SU-DHL-6 (cell line): ENCODE data around the gene PRPF18.

Experiments used
- H2AFZ ChIP-seq: fragments of 200-600 bp; sonication (generic); 2 replicates; pipeline ENCODE4 v1.6.1; 2014; ENCODE audit warnings: low read depth, mild to moderate bottlenecking, moderate library complexity, mixed read lengths, antibody characterized with exemption, low read length; ENCODE audit not compliant: severe bottlenecking
- H3F3A ChIP-seq: fragments of 200-600 bp; shearing (Covaris generic); 2 replicates; pipeline ENCODE4 v1.6.0; 2016; ENCODE audit warnings: antibody characterized with exemption, mild to moderate bottlenecking; ENCODE audit not compliant: insufficient read depth
- H3K27ac ChIP-seq: fragments of 200-600 bp; sonication (generic); 2 replicates; pipeline ENCODE4 v1.5.1; 2016; ENCODE audit warnings: low read depth, mild to moderate bottlenecking, low read length, moderate library complexity, mixed read lengths
- H3K27me3 ChIP-seq: fragments of 200-600 bp; sonication (generic), shearing (Covaris generic); 2 replicates; pipeline ENCODE4 v1.6.0; 2014; ENCODE audit warnings: mild to moderate bottlenecking, low read length
- H3K36me3 ChIP-seq: fragments of 200-600 bp; sonication (generic); 2 replicates; pipeline ENCODE4 v1.6.1; 2014; ENCODE audit warnings: mild to moderate bottlenecking, low read length, mixed read lengths
- H3K4me2 ChIP-seq: fragments of 300-600, 200-600 bp; shearing (Covaris generic), sonication (generic); 2 replicates; pipeline ENCODE4 v1.6.0; 2014; ENCODE audit warnings: low read length, low read depth, mild to moderate bottlenecking; ENCODE audit not compliant: poor library complexity, severe bottlenecking
- H3K4me3 ChIP-seq: fragments of 200-600 bp; sonication (generic); 2 replicates; pipeline ENCODE4 v1.5.1; 2014; ENCODE audit warnings: antibody characterized with exemption, low read length, mild to moderate bottlenecking, mixed read lengths; ENCODE audit not compliant: insufficient read depth, poor library complexity, severe bottlenecking
- H3K79me2 ChIP-seq: fragments of 200-600 bp; sonication (generic); 2 replicates; pipeline ENCODE4 v1.6.1; 2014; ENCODE audit warnings: mild to moderate bottlenecking, low read length, moderate library complexity; ENCODE audit not compliant: insufficient read depth
- H3K9ac ChIP-seq: fragments of 200-600 bp; sonication (generic); 2 replicates; pipeline ENCODE4 v1.7.0; 2014; ENCODE audit warnings: mild to moderate bottlenecking, low read length
- H3K9me2 ChIP-seq: fragments of 200-600 bp; sonication (generic); replicated peaks from 2 replicates; pipeline ENCODE4 v1.6.1; 2014; ENCODE audit warnings: low read length; ENCODE audit not compliant: insufficient read depth
- H3K9me3 ChIP-seq: fragments of 200-600 bp; sonication (generic); 2 replicates; pipeline ENCODE4 v1.6.1; 2014; ENCODE audit warnings: low read length, mixed read lengths; ENCODE audit not compliant: insufficient read depth
- H4K20me1 ChIP-seq: fragments of 200-600 bp; sonication (generic); 2 replicates; pipeline ENCODE4 v1.6.1; 2014; ENCODE audit warnings: low read depth, mild to moderate bottlenecking, antibody characterized with exemption, low read length, moderate library complexity, mixed read lengths
- CTCF ChIP-seq: fragments of 200-600 bp; sonication (generic); IDR thresholded peaks from one replicate; pipeline ENCODE4 v1.5.1; 2017; ENCODE audit warnings: antibody characterized with exemption, mild to moderate bottlenecking, low read length, moderate library complexity; ENCODE audit not compliant: insufficient read depth, poor library complexity, severe bottlenecking
- EZH2phosphoT487 ChIP-seq: fragments of 200-600 bp; sonication (generic), shearing (Covaris generic); conservative IDR thresholded peaks from 2 replicates; pipeline ENCODE4 v1.6.1; 2018; ENCODE audit warnings: mild to moderate bottlenecking, antibody characterized with exemption, low read length, moderate library complexity, mixed read lengths

PRPF18 gene

DNA sequence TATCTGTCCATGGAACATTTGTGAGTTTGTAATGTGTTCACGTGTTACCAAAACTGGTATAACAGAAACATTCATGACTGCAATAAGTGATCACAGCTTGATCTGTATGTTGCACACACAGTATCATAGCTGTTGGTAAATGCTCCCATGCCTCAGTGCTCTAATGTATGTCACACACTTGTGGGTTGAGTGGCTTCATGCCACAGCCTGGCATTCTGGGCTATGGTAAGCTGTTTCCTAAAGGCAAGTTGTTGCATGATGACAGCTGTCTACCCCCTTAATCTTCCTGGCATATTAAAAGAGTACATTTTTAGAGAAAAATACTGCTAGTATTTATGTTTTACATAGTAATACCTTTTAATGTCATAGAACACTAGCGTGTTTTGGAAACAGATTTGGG is 35.2 kb downstream of the PRPF18 start:
- Histone ChIP-seq H3K27me3 (no peaks in the 10 kb centered on the region), H3K79me2 (no peaks in the 10 kb centered on the region), H3F3A (no peaks in the 10 kb centered on the region), H2AFZ (no peak overlapping the region), H3K4me2 (no peak overlapping the region), H3K9me3 (no peaks in the 10 kb centered on the region), H3K36me3 (peaks cover 3% of the 10 kb centered on the region; the same call in 1 of the 2 replicates), H3K27ac (no peak overlapping the region), H3K9ac (no peak overlapping the region), H3K9me2 (no peaks in the 10 kb centered on the region), H3K4me3 (no peak overlapping the region), H4K20me1 (no peaks in the 10 kb centered on the region)
- TF ChIP-seq EZH2phosphoT487, result no peak
- TF ChIP-seq CTCF, result no peak

DNA sequence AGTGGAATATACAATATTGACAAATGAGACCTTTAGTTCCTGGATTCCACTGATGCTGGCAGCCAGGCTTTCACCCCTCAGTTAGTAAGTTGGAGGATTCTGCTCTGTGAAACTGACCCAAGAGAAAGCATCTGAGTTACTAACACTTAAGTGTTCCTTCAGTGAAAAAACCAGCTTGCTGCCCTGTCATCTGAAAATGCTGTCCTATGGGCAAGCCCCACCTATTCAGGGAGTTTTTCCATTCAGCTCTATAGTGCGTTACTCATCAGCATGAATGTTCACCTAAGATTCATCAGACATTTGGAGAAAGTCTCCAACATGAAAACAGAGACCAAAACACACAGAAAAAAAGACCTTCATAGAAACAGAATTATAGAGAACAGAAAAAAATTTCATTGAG is 37.9 kb downstream of the PRPF18 start:
- no peaks in the 10 kb centered on the region for H3K9me3 ChIP-seq
- H4K20me1 ChIP-seq, result no peaks in the 10 kb centered on the region
- H3K9ac ChIP-seq, result no peak overlapping the region
- H3K4me2 ChIP-seq, result no peak overlapping the region
- no peak overlapping the region for H3K4me3 ChIP-seq
- H3F3A ChIP-seq, result no peaks in the 10 kb centered on the region
- no peak overlapping the region for H3K27ac ChIP-seq
- H3K27me3 ChIP-seq, result no peaks in the 10 kb centered on the region
- TF ChIP-seq EZH2phosphoT487 (no peak), CTCF (no peak)
- H3K36me3 ChIP-seq, result no peaks in the 10 kb centered on the region
- H3K79me2 ChIP-seq, result no peaks in the 10 kb centered on the region
- H2AFZ ChIP-seq, result no peak overlapping the region
- no peaks in the 10 kb centered on the region for H3K9me2 ChIP-seq

- H3K79me2 ChIP-seq, result no peaks in the 10 kb centered on the region
- H3K4me2 ChIP-seq, result no peak overlapping the region
Measured at GRCh38 chr10:13627459-13628310, 40.9 kb downstream of the PRPF18 start.

More at GRCh38 chr10:13627459-13628310, 40.9 kb downstream of the PRPF18 start:
- Histone ChIP-seq H3K9ac (no peak overlapping the region), H3K36me3 (no peaks in the 10 kb centered on the region), H3F3A (no peaks in the 10 kb centered on the region), H3K9me2 (no peaks in the 10 kb centered on the region), H3K4me3 (no peak overlapping the region), H3K27ac (no peak overlapping the region), H2AFZ (no peak overlapping the region), H3K9me3 (no peaks in the 10 kb centered on the region), H4K20me1 (no peaks in the 10 kb centered on the region), H3K27me3 (no peaks in the 10 kb centered on the region)
- TF ChIP-seq CTCF (no peak), EZH2phosphoT487 (no peak)
